D721Med (cell line): ENCODE results near the gene LINGO3.
"Not testable (repeated sequence)": the region's sequence is repeated elsewhere in the genome, so short reads cannot be mapped to it uniquely, and the experiment has no call there.

Experiments used
- DNase-seq: peaks from one replicate; pipeline ENCODE4 v3.0.0; 2011; ENCODE audit warnings: low spot score; ENCODE audit not compliant: insufficient read length
- FAIRE-seq: peaks from 2 replicates; lab custom pipeline; 2011; peaks lifted over from hg19 to GRCh38; lab: Jason Lieb, UNC
- CTCF ChIP-seq: IDR thresholded peaks from 2 replicates; pipeline ENCODE4 v1.5.1; 2012; ENCODE audit warnings: mild to moderate bottlenecking, control low read depth; ENCODE audit not compliant: insufficient read depth; ENCODE audit errors: missing control alignments

The LINGO3 gene

GRCh38 chr19:2352121-2352520, 44.2 kb upstream of the LINGO3 start:
- no peak for TF ChIP-seq CTCF
- FAIRE-seq, result no peak
- DNase-seq, result no peak

- FAIRE-seq, result no peak
- DNase-seq, result no peak
- no peak for TF ChIP-seq CTCF
Observed at GRCh38 chr19:2351591-2351990, 43.6 kb upstream of the LINGO3 start.

- no peak for DNase-seq
- TF ChIP-seq CTCF, result no peak
- FAIRE-seq, result no peak
Observed at GRCh38 chr19:2350656-2351055, 42.7 kb upstream of the LINGO3 start.

GRCh38 chr19:2349818-2350217, 41.9 kb upstream of the LINGO3 start:
- not testable (repeated sequence) for FAIRE-seq, DNase-seq

- DNase-seq (no peak), FAIRE-seq (no peak)
- no peak for TF ChIP-seq CTCF
Observed at GRCh38 chr19:2345794-2346663, 38.1 kb upstream of the LINGO3 start.

- FAIRE-seq (no peak), DNase-seq (no peak)
- TF ChIP-seq CTCF, result no peak
Observed at GRCh38 chr19:2345076-2345475, 37.1 kb upstream of the LINGO3 start.

GRCh38 chr19:2344381-2344870, 36.5 kb upstream of the LINGO3 start:
- no peak for DNase-seq
- FAIRE-seq, result no peak
- no peak for TF ChIP-seq CTCF
